ENCODE results near the gene SRPRB.

The SRPRB gene

GRCh38 chr3:133841196-133841595, 35.6 kb downstream of the SRPRB start:
- Mint-ChIP-seq H3K4me3 (no peak overlapping the region), H3K4me1 (no peaks in the 10 kb centered on the region)
- ATAC-seq = no peak

GRCh38 chr3:133842158-133842557, 36.5 kb downstream of the SRPRB start:
- no peaks in the 10 kb centered on the region for H3K4me1 Mint-ChIP-seq
- no peaks in the 10 kb centered on the region for H3K9me3 Mint-ChIP-seq
- ATAC-seq = no peak
- H3K36me3 Mint-ChIP-seq = no peaks in the 10 kb centered on the region
- no peak overlapping the region for H3K27ac Mint-ChIP-seq
- no peak overlapping the region for H3K4me3 Mint-ChIP-seq
- peaks cover 31% of the 10 kb centered on the region for H3K27me3 Mint-ChIP-seq

More at GRCh38 chr3:133841196-133841595, 35.6 kb downstream of the SRPRB start:
- peaks cover 31% of the 10 kb centered on the region for H3K27me3 Mint-ChIP-seq
- no peaks in the 10 kb centered on the region for H3K36me3 Mint-ChIP-seq
- H3K27ac Mint-ChIP-seq = no peak overlapping the region
- no peaks in the 10 kb centered on the region for H3K9me3 Mint-ChIP-seq

GRCh38 chr3:133843634-133844033, 38.0 kb downstream of the SRPRB start:
- Mint-ChIP-seq H3K9me3 (no peaks in the 10 kb centered on the region), H3K4me1 (no peaks in the 10 kb centered on the region), H3K36me3 (no peaks in the 10 kb centered on the region), H3K27ac (no peak overlapping the region), H3K27me3 (peaks cover 22% of the 10 kb centered on the region), H3K4me3 (no peak overlapping the region)
- ATAC-seq = no peak

GRCh38 chr3:133845127-133845526, 39.5 kb downstream of the SRPRB start:
- no peak overlapping the region for H3K4me3 Mint-ChIP-seq
- H3K4me1 Mint-ChIP-seq = no peaks in the 10 kb centered on the region
- no peaks in the 10 kb centered on the region for H3K9me3 Mint-ChIP-seq
- H3K36me3 Mint-ChIP-seq = no peaks in the 10 kb centered on the region
- H3K27ac Mint-ChIP-seq = no peak overlapping the region
- H3K27me3 Mint-ChIP-seq = peaks cover 10% of the 10 kb centered on the region
- ATAC-seq = no peak

GRCh38 chr3:133849346-133849745, 43.7 kb downstream of the SRPRB start:
- Mint-ChIP-seq H3K9me3 (no peaks in the 10 kb centered on the region), H3K4me3 (no peak overlapping the region), H3K4me1 (peaks cover 7% of the 10 kb centered on the region), H3K27me3 (no peaks in the 10 kb centered on the region), H3K27ac (no peak overlapping the region), H3K36me3 (no peaks in the 10 kb centered on the region)
- no peak for ATAC-seq

GRCh38 chr3:133850034-133850433, 44.4 kb downstream of the SRPRB start:
- no peak overlapping the region for H3K27ac Mint-ChIP-seq
- H3K27me3 Mint-ChIP-seq = no peaks in the 10 kb centered on the region
- peaks cover 7% of the 10 kb centered on the region for H3K4me1 Mint-ChIP-seq
- H3K9me3 Mint-ChIP-seq = no peaks in the 10 kb centered on the region
- ATAC-seq = no peak
- H3K36me3 Mint-ChIP-seq = no peaks in the 10 kb centered on the region
- no peak overlapping the region for H3K4me3 Mint-ChIP-seq

GRCh38 chr3:133851266-133851906, 45.8 kb downstream of the SRPRB start:
- peak overlapping the region; percentile 63 for H3K27ac Mint-ChIP-seq
- H3K9me3 Mint-ChIP-seq = no peaks in the 10 kb centered on the region
- H3K27me3 Mint-ChIP-seq = no peaks in the 10 kb centered on the region
- H3K4me3 Mint-ChIP-seq = no peak overlapping the region
- no peaks in the 10 kb centered on the region for H3K36me3 Mint-ChIP-seq
- ATAC-seq = peak; percentile 81
- peaks cover 7% of the 10 kb centered on the region for H3K4me1 Mint-ChIP-seq

- Mint-ChIP-seq H3K27ac (peak overlapping the region; percentile 63), H3K4me3 (no peak overlapping the region), H3K27me3 (no peaks in the 10 kb centered on the region), H3K9me3 (no peaks in the 10 kb centered on the region), H3K4me1 (peaks cover 7% of the 10 kb centered on the region), H3K36me3 (no peaks in the 10 kb centered on the region)
- no peak for ATAC-seq
Measured at GRCh38 chr3:133851931-133852330, 46.3 kb downstream of the SRPRB start.

- ATAC-seq = no peak
- Mint-ChIP-seq H3K27ac (no peak overlapping the region), H3K4me1 (peaks cover 7% of the 10 kb centered on the region), H3K36me3 (no peaks in the 10 kb centered on the region), H3K27me3 (no peaks in the 10 kb centered on the region), H3K9me3 (no peaks in the 10 kb centered on the region), H3K4me3 (no peak overlapping the region)
Measured at GRCh38 chr3:133853063-133853924, 47.7 kb downstream of the SRPRB start.

GRCh38 chr3:133853925-133854227, 48.3 kb downstream of the SRPRB start:
- Mint-ChIP-seq H3K4me1 (peaks cover 7% of the 10 kb centered on the region), H3K27ac (no peak overlapping the region), H3K27me3 (no peaks in the 10 kb centered on the region), H3K4me3 (no peak overlapping the region), H3K36me3 (no peaks in the 10 kb centered on the region), H3K9me3 (no peaks in the 10 kb centered on the region)
- no peak for ATAC-seq

GRCh38 chr3:133854264-133855001, 48.8 kb downstream of the SRPRB start:
- Mint-ChIP-seq H3K4me3 (no peak overlapping the region), H3K36me3 (no peaks in the 10 kb centered on the region), H3K9me3 (no peaks in the 10 kb centered on the region), H3K27me3 (no peaks in the 10 kb centered on the region), H3K27ac (no peak overlapping the region), H3K4me1 (peaks cover 7% of the 10 kb centered on the region)
- no peak for ATAC-seq

GRCh38 chr3:133855002-133855370, 49.4 kb downstream of the SRPRB start:
- H3K4me1 Mint-ChIP-seq = peaks cover 7% of the 10 kb centered on the region
- no peak overlapping the region for H3K27ac Mint-ChIP-seq
- H3K36me3 Mint-ChIP-seq = no peaks in the 10 kb centered on the region
- no peak for ATAC-seq
- no peaks in the 10 kb centered on the region for H3K27me3 Mint-ChIP-seq
- no peak overlapping the region for H3K4me3 Mint-ChIP-seq
- no peaks in the 10 kb centered on the region for H3K9me3 Mint-ChIP-seq

GRCh38 chr3:133855772-133856171, 50.2 kb downstream of the SRPRB start:
- Mint-ChIP-seq H3K4me3 (no peak overlapping the region), H3K27me3 (no peaks in the 10 kb centered on the region), H3K27ac (no peak overlapping the region), H3K9me3 (no peaks in the 10 kb centered on the region), H3K36me3 (no peaks in the 10 kb centered on the region), H3K4me1 (peaks cover 7% of the 10 kb centered on the region)
- ATAC-seq = no peak

- peaks cover 4% of the 10 kb centered on the region for H3K4me1 Mint-ChIP-seq
- no peak overlapping the region for H3K4me3 Mint-ChIP-seq
- no peak for ATAC-seq
- H3K36me3 Mint-ChIP-seq = no peaks in the 10 kb centered on the region
- no peaks in the 10 kb centered on the region for H3K27me3 Mint-ChIP-seq
- no peak overlapping the region for H3K27ac Mint-ChIP-seq
- no peaks in the 10 kb centered on the region for H3K9me3 Mint-ChIP-seq
Measured at GRCh38 chr3:133856316-133856715, 50.7 kb downstream of the SRPRB start.

- no peaks in the 10 kb centered on the region for H3K9me3 Mint-ChIP-seq
- peak; percentile 58 for ATAC-seq
- H3K27me3 Mint-ChIP-seq = no peaks in the 10 kb centered on the region
- no peak overlapping the region for H3K27ac Mint-ChIP-seq
- H3K36me3 Mint-ChIP-seq = no peaks in the 10 kb centered on the region
- no peak overlapping the region for H3K4me3 Mint-ChIP-seq
- H3K4me1 Mint-ChIP-seq = no peaks in the 10 kb centered on the region
Measured at GRCh38 chr3:133857767-133858166, 52.2 kb downstream of the SRPRB start.
